Posterior cingulate gyrus (tissue), 11 donors: ENCODE data around the gene GNPTG.
"Not testable (repeated sequence)": the region's sequence is repeated elsewhere in the genome, so short reads cannot be mapped to it uniquely, and the experiment has no call there.

ENCODE experiments used
- DNase-seq, 10 donors: peaks; one replicate each; pipeline versions ENCODE4 v3.0.0 to v3.0.0-alpha.2; 2020 to 2021; ENCODE audit warnings: mixed read lengths in 3 of 10
- intact Hi-C: fragments of 100-400 bp; cut with DNase I; formaldehyde crosslinking; loops from one replicate; pipeline ENCODE4 v1.15.1; 2023

GNPTG gene

DNA sequence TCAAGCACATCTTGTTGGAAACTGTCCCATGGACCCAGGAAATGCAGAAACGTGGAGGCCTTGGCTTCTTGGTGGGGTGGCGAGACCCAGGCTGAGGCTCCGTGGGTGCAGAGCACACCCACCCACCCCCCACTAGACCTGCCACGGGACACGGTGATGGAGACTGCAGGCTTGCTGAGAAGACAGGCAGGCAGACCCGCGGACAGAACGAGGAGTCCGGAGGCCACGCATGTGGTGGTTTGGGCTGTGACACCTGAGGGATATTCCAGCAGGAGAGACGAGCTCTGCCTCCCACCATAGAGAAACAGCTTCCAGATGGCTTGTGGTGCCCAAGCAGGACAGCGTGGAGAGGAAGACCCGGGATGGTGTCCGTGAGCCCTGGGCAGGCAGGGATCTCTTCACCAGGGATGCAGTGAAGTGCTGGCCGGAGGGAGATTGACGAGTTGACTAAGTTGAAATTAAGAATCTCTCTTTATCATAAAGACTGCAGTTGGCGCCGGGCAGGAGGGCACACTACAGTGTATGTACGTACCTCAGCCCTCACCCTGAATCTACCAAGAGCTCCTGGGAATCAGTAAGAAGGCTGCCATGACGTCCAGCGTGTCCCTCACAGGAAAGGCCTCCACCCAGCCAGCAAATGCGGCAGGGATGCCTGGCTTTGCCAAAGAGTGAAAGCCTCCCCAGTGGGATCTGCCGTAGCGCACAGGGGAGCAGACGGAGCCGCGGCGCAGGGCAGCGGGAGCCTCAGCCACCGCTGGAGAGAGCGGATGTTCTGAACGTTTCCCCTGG lies 34.1 kb upstream of the GNPTG start:
- intact Hi-C loops: no loop called here
- no peak for DNase-seq

DNA sequence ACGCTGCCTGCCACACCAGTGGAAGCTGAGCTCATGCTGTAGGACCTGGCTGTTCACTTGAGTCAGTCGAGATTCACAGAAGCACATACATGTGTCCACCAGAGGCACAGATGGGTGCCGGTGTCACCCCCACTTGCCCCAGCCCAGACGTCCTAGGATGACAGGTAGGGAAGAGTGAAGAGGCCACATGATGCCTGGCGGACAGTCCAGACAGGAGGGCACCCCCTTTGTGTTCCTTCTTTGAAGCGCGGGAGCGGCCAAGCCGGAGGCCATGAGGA lies 33.5 kb upstream of the GNPTG start:
- intact Hi-C loops: no loop called here

DNA sequence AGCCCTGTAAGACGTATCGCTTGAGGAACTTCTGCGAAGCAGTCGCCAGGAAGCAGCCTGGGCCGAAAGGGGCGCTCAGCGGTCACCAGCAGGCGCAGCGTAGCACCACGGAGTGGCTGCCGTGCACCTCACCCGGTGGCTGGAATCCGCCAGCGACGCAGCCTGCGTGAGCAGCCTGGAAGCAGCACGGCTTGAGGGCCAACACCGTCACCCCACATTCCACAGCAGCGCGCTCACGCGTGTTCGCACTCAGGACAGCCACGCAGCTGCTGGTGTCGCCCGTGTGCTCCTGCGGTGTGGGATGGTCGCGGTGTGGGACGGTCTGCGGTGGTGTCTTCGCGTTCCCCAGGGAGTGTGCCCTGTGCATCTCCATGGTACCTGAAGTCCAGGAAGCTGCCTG lies 32.7 kb upstream of the GNPTG start:
- intact Hi-C loops: no loop called here
- DNase-seq: no peak

More for the DNA sequence above, 33.5 kb upstream of the GNPTG start:
- DNase-seq: no peak

- intact Hi-C loops: no loop called here
- DNase-seq: no peak
Measured at GRCh38 chr16:1320097-1320496, 31.6 kb upstream of the GNPTG start.

GRCh38 chr16:1320658-1321240 lies 31.0 kb upstream of the GNPTG start:
- intact Hi-C loops: no loop called here
- no peak for DNase-seq

GRCh38 chr16:1322407-1322806 lies 29.3 kb upstream of the GNPTG start:
- no peak for DNase-seq
- intact Hi-C loops: no loop called here

DNA sequence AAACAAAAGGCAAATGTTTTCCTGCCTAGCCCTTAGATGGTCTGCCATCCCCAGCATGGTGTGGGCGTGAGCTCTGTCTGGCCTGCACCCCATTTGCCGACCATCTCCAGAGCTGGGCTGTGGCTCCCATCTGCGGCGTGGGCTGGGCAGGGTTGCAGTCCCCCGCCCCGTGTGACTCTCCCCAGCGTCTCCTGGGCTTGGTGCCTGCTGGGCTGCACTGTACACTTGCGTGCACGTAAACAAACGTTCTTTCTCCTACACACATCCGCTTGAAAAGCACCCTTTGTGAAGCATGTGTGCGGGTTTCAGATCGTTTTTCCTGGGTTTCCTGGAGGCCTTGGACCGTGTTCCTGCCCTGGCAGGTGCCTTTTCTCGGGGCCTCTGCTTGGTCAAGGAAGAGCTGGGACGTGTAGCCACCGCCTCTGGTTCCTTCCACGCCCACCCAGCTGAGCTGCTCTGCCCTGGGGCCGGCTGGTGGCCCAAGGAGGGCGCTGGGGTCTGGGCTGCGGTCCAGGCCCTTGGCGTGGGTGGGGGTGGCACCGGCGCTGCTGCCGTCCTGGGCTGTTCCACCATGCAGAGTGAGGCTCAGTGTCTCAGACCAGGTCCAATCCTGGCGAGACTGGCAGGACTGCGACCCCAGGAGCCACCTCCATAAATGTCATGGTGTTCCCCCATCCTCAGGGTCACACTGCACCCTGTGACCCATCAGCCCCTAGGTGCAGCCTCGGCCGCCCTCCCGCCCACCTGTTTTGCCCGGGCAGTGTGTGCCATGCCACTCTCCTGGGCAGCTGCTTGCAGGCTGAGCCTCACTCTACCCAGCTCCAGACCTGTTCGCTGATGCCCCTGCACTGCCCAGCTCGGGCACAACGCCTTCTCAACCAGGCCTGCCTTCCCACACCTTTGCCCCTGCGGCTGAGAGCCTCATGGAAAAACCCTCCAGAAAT lies 28.2 kb upstream of the GNPTG start:
- DNase-seq: peak; percentile 46 to 95 (median 66)
- intact Hi-C loops: no loop called here

DNA sequence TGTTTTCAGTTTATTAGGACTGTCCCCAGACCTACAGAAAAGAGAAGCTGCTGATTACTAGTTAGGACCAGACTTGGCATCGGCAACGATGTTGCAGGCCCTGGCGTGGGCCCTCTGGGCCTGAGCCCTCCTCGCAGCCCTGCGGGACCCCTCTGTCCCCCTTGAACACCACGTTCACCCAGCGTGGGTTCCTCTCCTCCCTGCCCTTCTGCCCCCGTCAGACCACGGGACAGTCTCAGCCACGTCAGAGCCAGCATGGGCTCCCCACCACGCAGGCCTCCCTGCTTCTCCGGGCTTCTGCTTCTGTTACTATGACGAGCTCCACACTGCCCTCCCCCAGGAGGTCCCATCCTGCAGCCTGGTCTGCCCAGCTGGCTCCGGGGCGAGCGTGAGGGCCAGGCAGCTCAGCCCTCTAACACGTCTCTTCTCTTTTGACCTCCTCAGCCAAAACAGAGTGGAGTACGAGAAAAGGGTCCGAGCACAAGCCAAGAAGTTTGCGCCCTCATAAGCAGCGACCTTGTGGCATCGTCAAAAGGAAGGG lies 27.4 kb upstream of the GNPTG start:
- intact Hi-C loops: no loop called here
- DNase-seq: no peak

DNA sequence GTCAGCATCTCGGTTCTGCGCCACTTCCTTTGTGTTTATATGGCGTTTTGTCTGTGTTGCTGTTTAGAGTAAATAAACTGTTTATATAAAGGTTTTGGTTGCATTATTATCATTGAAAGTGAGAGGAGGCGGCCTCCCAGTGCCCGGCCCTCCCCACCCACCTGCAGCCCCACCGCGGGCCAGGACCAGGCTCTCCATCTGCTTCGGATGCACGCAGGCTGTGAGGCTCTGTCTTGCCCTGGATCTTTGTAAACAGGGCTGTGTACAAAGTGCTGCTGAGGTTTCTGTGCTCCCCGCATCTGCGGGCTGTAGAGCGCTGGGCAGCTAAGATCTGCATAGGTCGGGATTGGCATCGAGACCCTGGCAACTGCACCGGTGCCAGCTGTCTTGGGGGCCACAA lies 26.5 kb upstream of the GNPTG start:
- no peak for DNase-seq
- intact Hi-C loops: no loop called here

GRCh38 chr16:1325673-1326371 lies 25.9 kb upstream of the GNPTG start:
- intact Hi-C loops: no loop called here
- no peak for DNase-seq

GRCh38 chr16:1326391-1326790 lies 25.3 kb upstream of the GNPTG start:
- DNase-seq: no peak
- intact Hi-C loops: no loop called here

GRCh38 chr16:1326946-1327618 lies 24.6 kb upstream of the GNPTG start:
- intact Hi-C loops: no loop called here
- no peak for DNase-seq

- intact Hi-C loops: no loop called here
- DNase-seq: no peak
Measured at GRCh38 chr16:1327619-1327947, 24.1 kb upstream of the GNPTG start.

DNA sequence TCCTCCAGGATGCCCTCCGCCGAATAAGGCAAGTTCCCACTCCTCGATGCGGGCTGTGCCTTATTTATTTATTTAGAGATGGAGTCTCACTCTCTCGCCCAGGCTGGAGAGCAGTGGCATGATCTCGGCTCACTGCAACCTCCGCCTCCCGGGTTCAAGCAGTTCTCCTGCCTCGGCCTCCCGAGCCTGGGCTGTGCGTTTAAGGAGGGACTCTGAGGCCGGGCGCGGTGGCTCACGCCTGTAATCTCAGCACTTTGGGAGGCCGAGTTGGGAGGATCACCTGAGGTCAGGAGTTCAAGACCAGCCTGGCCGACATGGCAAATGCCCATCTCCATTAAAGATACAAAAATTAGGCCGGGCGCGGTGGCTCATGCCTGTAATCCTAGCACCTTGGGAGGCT lies 23.6 kb upstream of the GNPTG start:
- intact Hi-C loops, DNase-seq: not testable (repeated sequence)

- DNase-seq, intact Hi-C loops: not testable (repeated sequence)
Measured at GRCh38 chr16:1328961-1329360, 22.8 kb upstream of the GNPTG start.

GRCh38 chr16:1330260-1330914 lies 21.3 kb upstream of the GNPTG start:
- intact Hi-C loops: no loop called here
- no peak for DNase-seq

- DNase-seq: no peak
- intact Hi-C loops: no loop called here
Measured at GRCh38 chr16:1330931-1331711, 20.6 kb upstream of the GNPTG start.

DNA sequence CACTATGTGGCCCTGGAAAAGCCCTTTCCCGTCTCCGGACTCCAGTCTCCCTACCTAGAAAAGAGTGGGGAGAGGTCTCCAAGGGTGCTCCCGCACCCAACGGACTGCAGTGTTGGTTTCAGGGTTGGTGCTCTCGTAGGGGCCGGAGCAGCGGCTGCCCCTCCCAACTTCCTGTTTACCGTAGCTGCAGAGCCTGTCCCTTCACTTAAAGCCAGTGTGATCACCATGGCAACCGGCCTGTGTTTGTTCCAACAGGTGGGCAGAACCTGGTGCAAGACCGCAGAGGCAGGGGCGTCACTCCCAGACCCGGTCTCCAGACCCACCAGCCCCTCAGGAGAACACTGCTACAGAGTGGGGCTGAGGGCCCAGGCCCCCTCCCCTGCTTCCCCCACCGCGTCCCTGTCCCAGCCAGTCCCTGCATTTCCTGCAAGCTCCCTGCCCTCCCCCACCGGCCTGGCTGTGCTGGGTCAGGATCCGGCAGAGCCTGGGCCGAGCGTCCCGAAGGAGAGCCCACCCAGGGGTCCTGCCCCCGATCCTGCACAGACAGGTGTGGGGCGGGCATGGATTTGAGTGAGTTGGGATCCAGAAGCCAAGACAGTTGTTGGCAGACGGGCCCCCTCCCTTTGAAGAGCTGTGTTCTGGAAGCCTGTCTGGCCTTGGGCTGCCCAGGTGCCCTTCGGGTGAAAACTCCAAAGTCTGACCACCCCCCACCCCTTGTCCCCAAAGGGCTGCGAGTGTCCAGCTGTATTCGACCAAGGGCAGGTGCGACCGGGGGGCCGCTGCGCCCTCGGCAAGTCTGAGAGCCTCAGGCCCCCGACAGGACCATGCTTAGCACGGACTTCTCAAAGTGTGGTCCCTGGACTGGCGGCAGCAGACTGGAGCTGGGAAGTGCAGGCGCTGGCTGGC lies 19.8 kb upstream of the GNPTG start:
- peak in 5 of 10 donors; percentile 47 to 93 (median 58) for DNase-seq

More for the DNA sequence above, 19.8 kb upstream of the GNPTG start:
- intact Hi-C loops: no loop called here
